Right lobe of liver (tissue), 6 donors: ENCODE results near the gene CFAP251. TPM values are rescaled to one million over a fixed set of nuclear protein-coding genes. Genes with fewer than 3 reads are reported as not detected.

Source experiments
- ATAC-seq, 4 donors: fragments of 200-7000 bp; cut with Tn5 transposase; one replicate each; pipeline ENCODE4 v1.9.1; 2020; ENCODE audit warnings: mild to moderate bottlenecking in 4 of 4, moderate library complexity in 4 of 4
- DNase-seq, 3 donors: peaks; one replicate each; pipeline ENCODE4 v3.0.0-alpha.2; 2020
- H3K27ac ChIP-seq, 3 donors: fragments of 200-600 bp; one replicate each; pipeline ENCODE4 v1.8.0; 2022
- H3K27me3 ChIP-seq, 2 donors: fragments of 200-600 bp; one replicate each; pipeline ENCODE4 v1.8.0; 2022
- H3K36me3 ChIP-seq, 4 donors: fragments of 200-600 bp; sonication (generic) in 1 of 4; one replicate each; pipeline versions ENCODE4 v1.5.1 to v1.8.0; 2017 to 2022; ENCODE audit warnings: control low read depth in 1 of 4
- H3K4me1 ChIP-seq, 4 donors: fragments of 200-600 bp; sonication (generic) in 1 of 4; one replicate each; pipeline versions ENCODE4 v1.5.1 to v1.8.0; 2017 to 2022; ENCODE audit warnings: control low read depth in 1 of 4
- H3K4me3 ChIP-seq, 3 donors: fragments of 200-600 bp; one replicate each; pipeline ENCODE4 v1.8.0; 2022
- H3K9me3 ChIP-seq, 4 donors: fragments of 200-600 bp; sonication (generic) in 1 of 4; one replicate each; pipeline versions ENCODE4 v1.5.1 to v1.8.0; 2017 to 2022; ENCODE audit warnings: control low read depth in 1 of 4
- POLR2A ChIP-seq: fragments of 450-650 bp; IDR thresholded peaks from one replicate; pipeline ENCODE4 v1.6.1; 2017; ENCODE audit warnings: antibody characterized with exemption, mild to moderate bottlenecking
- WGBS: methylation state at CpG from one replicate; pipeline ENCODE4 v1.1.6; 2018; ENCODE audit warnings: low coverage, low lambda C conversion rate; ENCODE audit not compliant: insufficient coverage; ENCODE audit errors: missing lambda C conversion rate; 5-methylcytosine and 5-hydroxymethylcytosine counted together
- intact Hi-C, 2 donors: fragments of 100-400 bp; cut with DNase I; formaldehyde crosslinking; loops; one replicate each; pipeline versions ENCODE4 v1.11.2 to v1.14.1; 2022
- total RNA-seq, 6 experiments: library from RNA; depleted of rRNA in 2 of 6; stranded (reverse); fragments of >200 nt in 2 of 6; fragmentation: NEBNext Ultra II Directional in 3 of 6; extraction: Animal tissue kit (Norgen Biotek cat#: 25700) in 3 of 6; gene quantifications; one replicate each; pipeline versions ENCODE4 v1.1.0 to v1.2.4, GENCODE V29; 2016 to 2023
- TF ChIP-seq, protein P1 (sequence below), 4 donors: fragments of 200-600 bp in 3 of 4; fragments of 450-650 bp in 1 of 4; IDR thresholded peaks; one replicate each; pipeline versions ENCODE4 v1.5.1 to v1.8.0; 2016 to 2022; ENCODE audit warnings: antibody characterized with exemption in 4 of 4, mild to moderate bottlenecking in 2 of 4
- donor health status: DM: no; HTN: yes; CAD: no.
- donor health status: DM: no; HTN: no; CAD: no.
- donor health status: DM: no; HTN: no; CAD: no.
- donor health status: DM: no; HTN: yes; CAD: no.
- donor health status: DM: no; HTN: yes; CAD: no.

The CFAP251 gene
- total RNA-seq, 6 experiments from 2014 or later: 1.0 to 6.2 (median 2.4) TPM

DNA sequence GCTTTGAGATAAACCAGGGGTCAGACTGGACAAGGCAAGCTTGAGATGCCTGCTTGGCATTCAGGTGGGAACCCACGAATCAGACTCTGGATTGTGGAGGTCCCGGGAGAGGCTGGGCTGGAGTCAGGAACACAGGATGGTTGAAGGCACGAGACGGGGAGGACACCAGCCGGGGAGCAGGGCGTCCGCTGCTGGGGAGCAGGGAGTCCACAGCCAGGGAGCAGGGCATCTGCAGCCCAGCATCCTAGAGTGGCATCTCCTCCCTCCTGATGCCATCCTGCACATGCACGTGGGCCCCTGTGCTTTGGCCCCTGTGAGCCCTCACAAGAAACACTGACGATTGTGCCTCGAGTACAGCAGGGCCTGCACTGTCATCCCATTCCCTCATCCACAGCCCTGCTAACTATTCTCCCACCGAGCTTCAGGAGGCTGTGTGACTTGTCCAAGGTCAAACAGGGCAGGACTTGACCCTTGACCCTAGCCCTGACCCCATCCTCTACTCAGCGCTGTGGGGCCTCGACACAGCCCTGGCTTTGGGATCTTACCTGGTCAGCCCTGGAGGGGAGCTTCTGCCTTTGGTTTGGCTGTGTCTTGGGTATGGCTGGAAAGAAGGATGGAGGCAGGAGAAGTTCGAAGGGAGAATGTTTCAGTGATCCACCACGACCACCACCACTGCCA lies 45.1 kb downstream of the CFAP251 start:
- intact Hi-C loops: no loop called here
- no peaks in the 10 kb centered on the region for H3K36me3 ChIP-seq
- no peaks in the 10 kb centered on the region for H3K9me3 ChIP-seq
- no peaks in the 10 kb centered on the region for H3K4me1 ChIP-seq
- H3K27ac ChIP-seq: no peak overlapping the region
- TF ChIP-seq, protein P1, sequence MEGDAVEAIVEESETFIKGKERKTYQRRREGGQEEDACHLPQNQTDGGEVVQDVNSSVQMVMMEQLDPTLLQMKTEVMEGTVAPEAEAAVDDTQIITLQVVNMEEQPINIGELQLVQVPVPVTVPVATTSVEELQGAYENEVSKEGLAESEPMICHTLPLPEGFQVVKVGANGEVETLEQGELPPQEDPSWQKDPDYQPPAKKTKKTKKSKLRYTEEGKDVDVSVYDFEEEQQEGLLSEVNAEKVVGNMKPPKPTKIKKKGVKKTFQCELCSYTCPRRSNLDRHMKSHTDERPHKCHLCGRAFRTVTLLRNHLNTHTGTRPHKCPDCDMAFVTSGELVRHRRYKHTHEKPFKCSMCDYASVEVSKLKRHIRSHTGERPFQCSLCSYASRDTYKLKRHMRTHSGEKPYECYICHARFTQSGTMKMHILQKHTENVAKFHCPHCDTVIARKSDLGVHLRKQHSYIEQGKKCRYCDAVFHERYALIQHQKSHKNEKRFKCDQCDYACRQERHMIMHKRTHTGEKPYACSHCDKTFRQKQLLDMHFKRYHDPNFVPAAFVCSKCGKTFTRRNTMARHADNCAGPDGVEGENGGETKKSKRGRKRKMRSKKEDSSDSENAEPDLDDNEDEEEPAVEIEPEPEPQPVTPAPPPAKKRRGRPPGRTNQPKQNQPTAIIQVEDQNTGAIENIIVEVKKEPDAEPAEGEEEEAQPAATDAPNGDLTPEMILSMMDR (IDR thresholded peaks at IDR 0.05): no peak
- no peak for TF ChIP-seq POLR2A
- DNase-seq (no peak), ATAC-seq (peak in 1 of 4 donors; percentile 26)
- H3K4me3 ChIP-seq: no peak overlapping the region
- 60% methylated on average over 3 of the region's 15 CpGs for WGBS
- no peaks in the 10 kb centered on the region for H3K27me3 ChIP-seq

DNA sequence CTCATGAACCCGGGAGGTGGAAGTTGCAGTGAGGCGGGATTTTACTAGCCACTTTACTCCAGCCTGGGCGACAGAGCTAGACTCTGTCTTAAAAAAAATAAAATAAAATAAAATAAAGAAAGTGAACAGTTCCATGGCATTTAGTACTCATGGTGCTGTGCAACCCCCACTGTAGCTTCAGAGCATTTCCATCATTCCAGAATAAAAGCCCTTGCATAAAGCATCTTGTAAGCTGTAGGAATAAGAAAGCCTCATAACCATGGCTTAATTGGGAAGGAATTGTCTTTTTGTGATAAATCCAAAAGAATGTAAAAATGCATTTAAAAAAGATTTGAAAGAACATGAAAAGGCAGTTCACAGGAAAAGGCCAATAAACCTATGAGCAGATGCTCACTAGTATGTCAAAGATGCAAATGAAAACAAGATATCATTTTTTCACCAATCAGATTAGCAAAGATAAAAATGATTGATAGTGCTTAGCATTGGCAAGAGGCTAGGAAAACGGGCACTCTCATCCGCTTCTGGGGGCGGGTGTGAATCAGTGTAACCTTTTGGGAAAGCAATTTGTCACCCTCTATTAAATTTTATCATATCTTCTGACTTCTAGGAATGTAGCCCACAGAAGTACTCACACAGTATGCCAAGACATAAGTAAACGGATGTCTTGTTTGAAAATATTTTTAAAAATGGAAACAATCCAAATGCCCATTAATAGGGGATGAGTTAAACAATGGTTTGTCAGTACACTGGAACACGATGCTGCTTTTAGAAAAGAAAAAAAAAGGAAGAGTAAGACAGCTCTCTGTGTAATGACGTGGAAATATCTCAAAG lies 46.6 kb downstream of the CFAP251 start:
- Histone ChIP-seq H3K36me3 (no peaks in the 10 kb centered on the region), H3K27ac (no peak overlapping the region), H3K9me3 (no peaks in the 10 kb centered on the region), H3K27me3 (no peaks in the 10 kb centered on the region), H3K4me3 (no peak overlapping the region), H3K4me1 (no peaks in the 10 kb centered on the region)
- 69% methylated on average over 9 of the region's 9 CpGs for WGBS
- intact Hi-C loops: no loop called here
- TF ChIP-seq, protein P1 (IDR thresholded peaks at IDR 0.05): no peak
- TF ChIP-seq POLR2A: no peak
- no peak for DNase-seq
- ATAC-seq: no peak

DNA sequence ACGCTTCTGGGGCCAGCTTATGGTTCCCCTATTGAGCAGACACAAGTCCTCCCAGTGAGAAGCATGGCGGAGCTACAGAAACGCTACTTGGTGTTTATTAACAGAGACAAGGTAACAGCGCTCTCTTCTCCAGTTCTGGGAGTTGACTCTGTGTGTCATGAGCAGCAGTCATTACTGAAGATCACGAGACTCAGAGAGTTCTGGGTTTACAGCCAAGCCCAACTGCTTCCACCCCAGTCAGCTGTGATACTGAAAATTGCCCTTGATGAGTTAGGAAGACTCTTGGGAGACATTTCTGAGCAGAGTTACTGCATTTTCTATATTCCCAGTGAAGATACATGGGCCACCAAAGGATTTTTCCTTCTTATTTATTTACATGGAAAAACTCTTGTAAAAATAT lies 48.6 kb downstream of the CFAP251 start:
- Histone ChIP-seq H3K36me3 (no peaks in the 10 kb centered on the region), H3K27me3 (no peaks in the 10 kb centered on the region), H3K4me3 (no peak overlapping the region), H3K9me3 (no peaks in the 10 kb centered on the region), H3K4me1 (no peaks in the 10 kb centered on the region), H3K27ac (no peak overlapping the region)
- no peak for TF ChIP-seq POLR2A
- TF ChIP-seq, protein P1 (IDR thresholded peaks at IDR 0.05): no peak
- intact Hi-C loops: no loop called here
- WGBS: 94% methylated on average over 4 of the region's 5 CpGs
- DNase-seq (no peak), ATAC-seq (no peak)

DNA sequence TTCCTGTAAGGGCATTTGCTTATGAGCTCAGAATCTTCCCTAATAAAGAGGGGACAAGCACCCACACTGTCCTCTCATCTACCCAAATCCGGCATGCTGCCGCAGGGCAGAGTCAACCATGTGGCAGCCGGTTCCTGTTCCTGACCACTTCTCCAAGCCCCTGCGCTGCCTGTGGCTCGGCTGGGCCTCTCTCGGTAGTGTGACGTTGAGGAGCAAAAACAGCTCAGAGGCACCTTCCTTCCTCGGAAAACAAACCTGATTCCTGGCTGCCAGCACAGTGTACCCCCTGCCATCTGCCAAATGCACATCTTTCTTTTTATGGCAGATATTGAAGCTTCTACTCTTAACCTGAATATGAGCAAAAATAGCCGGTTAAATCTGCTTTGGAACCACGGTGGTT lies 50.5 kb downstream of the CFAP251 start:
- DNase-seq: no peak
- 79% methylated on average over 3 of the region's 10 CpGs for WGBS
- Histone ChIP-seq H3K27ac (no peak overlapping the region), H3K9me3 (no peaks in the 10 kb centered on the region), H3K36me3 (no peaks in the 10 kb centered on the region), H3K4me3 (no peak overlapping the region), H3K27me3 (no peaks in the 10 kb centered on the region), H3K4me1 (no peaks in the 10 kb centered on the region)
- intact Hi-C loops: no loop called here
- peak in 3 of 4 donors; percentile 39 to 61 (median 59) for ATAC-seq
- TF ChIP-seq, protein P1 (IDR thresholded peaks at IDR 0.05): no peak
- no peak for TF ChIP-seq POLR2A
